CD4-positive, alpha-beta T cell (primary cell): ENCODE results near the gene SERPINB6. TPM values are rescaled to one million over a fixed set of nuclear protein-coding genes. Genes with fewer than 3 reads are reported as not detected.

Experiments used
- ATAC-seq: fragments of 200-7000 bp; cut with Tn5 transposase; one replicate; pipeline ENCODE4 v1.10.0; 2022; ENCODE audit warnings: mild to moderate bottlenecking; ENCODE audit not compliant: poor library complexity
- CTCF ChIA-PET: fragments of 350-600 bp; sonication (Branson Sonifier 250); formaldehyde crosslinking; loops from one replicate; lab custom pipeline; 2021; ENCODE audit warnings: antibody characterized with exemption, inconsistent platforms; lab: Charles Lee
- POLR2A ChIA-PET: fragments of 350-600 bp; sonication (Branson Sonifier 250); formaldehyde crosslinking; loops from one replicate; lab custom pipeline; 2021; ENCODE audit warnings: antibody characterized with exemption, inconsistent platforms; lab: Charles Lee
- DNase-seq, 14 experiments: peaks; one replicate each; pipeline ENCODE4 v3.0.0-alpha.2; 2013 to 2020; ENCODE audit warnings: mixed read lengths in 2 of 14
- H3K27ac ChIP-seq, 2 donors: one replicate each; pipeline versions ENCODE4 v1.5.1 to v1.7.0; 2013; ENCODE audit warnings: low read length in 2 of 2, low read depth in 1 of 2, mild to moderate bottlenecking in 1 of 2
- H3K27me3 ChIP-seq, 2 experiments: 1 replicate in 1 of 2; 2 replicates in 1 of 2; pipeline versions ENCODE4 v1.6.1 to v1.7.0; 2013; ENCODE audit warnings: low read length in 2 of 2, control low read depth in 1 of 2, mild to moderate bottlenecking in 1 of 2, moderate library complexity in 1 of 2; ENCODE audit not compliant: insufficient read depth in 2 of 2, control insufficient read depth in 1 of 2
- H3K36me3 ChIP-seq: one replicate; pipeline ENCODE4 v1.6.1; 2013; ENCODE audit warnings: low read length, control low read depth; ENCODE audit not compliant: insufficient read depth
- H3K4me1 ChIP-seq: one replicate; pipeline ENCODE4 v1.6.1; 2013; ENCODE audit warnings: low read length, control low read depth; ENCODE audit not compliant: insufficient read depth
- H3K4me3 ChIP-seq: one replicate; pipeline ENCODE4 v1.5.1; 2013; ENCODE audit warnings: mild to moderate bottlenecking, low read length, moderate library complexity
- H3K9me3 ChIP-seq, 2 experiments: 1 replicate in 1 of 2; 2 replicates in 1 of 2; pipeline versions ENCODE4 v1.6.1 to v1.7.0; 2013; ENCODE audit warnings: low read length in 2 of 2, mild to moderate bottlenecking in 2 of 2, control low read depth in 1 of 2, moderate library complexity in 1 of 2; ENCODE audit not compliant: control insufficient read depth in 1 of 2, insufficient read depth in 1 of 2
- H3K27ac Mint-ChIP-seq: one replicate; pipeline ENCODE4 v1.8.0; 2020; ENCODE audit warnings: mixed read lengths
- H3K27me3 Mint-ChIP-seq: one replicate; pipeline ENCODE4 v1.8.0; 2021; ENCODE audit warnings: mixed read lengths
- H3K36me3 Mint-ChIP-seq: one replicate; pipeline ENCODE4 v1.8.0; 2021; ENCODE audit warnings: low read depth, mixed read lengths
- H3K4me1 Mint-ChIP-seq: one replicate; pipeline ENCODE4 v1.8.0; 2021; ENCODE audit warnings: low read depth, mixed read lengths
- H3K4me3 Mint-ChIP-seq: one replicate; pipeline ENCODE4 v1.8.0; 2020; ENCODE audit warnings: mild to moderate bottlenecking, mixed read lengths
- H3K9me3 Mint-ChIP-seq: one replicate; pipeline ENCODE4 v1.8.0; 2020; ENCODE audit warnings: mixed read lengths
- intact Hi-C, 2 experiments: fragments of 100-400 bp; cut with DNase I in 1 of 2; cut with micrococcal nuclease in 1 of 2; formaldehyde crosslinking; loops; one replicate each; pipeline versions ENCODE4 v1.15.1 to v1.9.0; 2023 to 2025; cut with DNase I, micrococcal nuclease
- total RNA-seq, 174 experiments: library from RNA in 2 of 174; stranded (reverse) in 2 of 174; gene quantifications; one replicate each; pipeline ENCODE4 v1.2.3 and lab custom pipeline; 2021 to 2026
- TF ChIP-seq, protein P1 (sequence below): fragments of 200-600 bp; IDR thresholded peaks from one replicate; pipeline ENCODE4 v1.8.0; 2022; ENCODE audit warnings: antibody characterized with exemption, mild to moderate bottlenecking

The SERPINB6 gene
- total RNA-seq, 2 experiments from 2014 or later, result 11.0 to 11.9 TPM

- no peaks in the 10 kb centered on the region for H3K9me3 Mint-ChIP-seq
- Histone ChIP-seq H3K27me3 (no peaks in the 10 kb centered on the region), H3K36me3 (no peaks in the 10 kb centered on the region), H3K4me1 (peaks cover 17% of the 10 kb centered on the region), H3K27ac (no peak overlapping the region), H3K9me3 (no peaks in the 10 kb centered on the region), H3K4me3 (no peak overlapping the region)
- no peak for DNase-seq
- peaks cover 20% of the 10 kb centered on the region for H3K27me3 Mint-ChIP-seq
- no peak overlapping the region for H3K27ac Mint-ChIP-seq
- TF ChIP-seq, protein P1, sequence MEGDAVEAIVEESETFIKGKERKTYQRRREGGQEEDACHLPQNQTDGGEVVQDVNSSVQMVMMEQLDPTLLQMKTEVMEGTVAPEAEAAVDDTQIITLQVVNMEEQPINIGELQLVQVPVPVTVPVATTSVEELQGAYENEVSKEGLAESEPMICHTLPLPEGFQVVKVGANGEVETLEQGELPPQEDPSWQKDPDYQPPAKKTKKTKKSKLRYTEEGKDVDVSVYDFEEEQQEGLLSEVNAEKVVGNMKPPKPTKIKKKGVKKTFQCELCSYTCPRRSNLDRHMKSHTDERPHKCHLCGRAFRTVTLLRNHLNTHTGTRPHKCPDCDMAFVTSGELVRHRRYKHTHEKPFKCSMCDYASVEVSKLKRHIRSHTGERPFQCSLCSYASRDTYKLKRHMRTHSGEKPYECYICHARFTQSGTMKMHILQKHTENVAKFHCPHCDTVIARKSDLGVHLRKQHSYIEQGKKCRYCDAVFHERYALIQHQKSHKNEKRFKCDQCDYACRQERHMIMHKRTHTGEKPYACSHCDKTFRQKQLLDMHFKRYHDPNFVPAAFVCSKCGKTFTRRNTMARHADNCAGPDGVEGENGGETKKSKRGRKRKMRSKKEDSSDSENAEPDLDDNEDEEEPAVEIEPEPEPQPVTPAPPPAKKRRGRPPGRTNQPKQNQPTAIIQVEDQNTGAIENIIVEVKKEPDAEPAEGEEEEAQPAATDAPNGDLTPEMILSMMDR, result no peak
- ChIA-PET POLR2A (interaction anchor here (0.8 to 1.0 kb wide), 2 partner anchors 29 to 112 kb away, joined by 3 read pairs; no protein-coding TSS in a partner anchor), CTCF (no interaction called here)
- H3K4me3 Mint-ChIP-seq, result peak overlapping the region; percentile 49
- peaks cover 22% of the 10 kb centered on the region for H3K4me1 Mint-ChIP-seq
- no peak for ATAC-seq
- H3K36me3 Mint-ChIP-seq, result no peaks in the 10 kb centered on the region
- intact Hi-C loops, result no loop called here
These were observed 2.7 kb downstream of the SERPINB6 start for GRCh38 chr6:2968600-2969135.

- no peak overlapping the region for H3K4me3 ChIP-seq
- no peaks in the 10 kb centered on the region for H3K27me3 ChIP-seq
- no peaks in the 10 kb centered on the region for H3K36me3 Mint-ChIP-seq
- no peaks in the 10 kb centered on the region for H3K36me3 ChIP-seq
- peaks cover 17% of the 10 kb centered on the region for H3K4me1 ChIP-seq
- POLR2A ChIA-PET, result interaction anchor here (0.7 kb wide), 1 partner anchor 21 kb away, joined by 3 read pairs; no protein-coding TSS in a partner anchor
- intact Hi-C loops, result no loop called here
- H3K27ac Mint-ChIP-seq, result no peak overlapping the region
- H3K27ac ChIP-seq, result no peak overlapping the region
- H3K4me1 Mint-ChIP-seq, result peaks cover 22% of the 10 kb centered on the region
- ATAC-seq, result no peak
- no peak overlapping the region for H3K4me3 Mint-ChIP-seq
- no peak for DNase-seq
- TF ChIP-seq, protein P1, result no peak
- peaks cover 14% of the 10 kb centered on the region for H3K27me3 Mint-ChIP-seq
- no peaks in the 10 kb centered on the region for H3K9me3 Mint-ChIP-seq
- no peaks in the 10 kb centered on the region for H3K9me3 ChIP-seq
- CTCF ChIA-PET, result no interaction called here
These were observed 3.4 kb downstream of the SERPINB6 start for GRCh38 chr6:2967936-2968335.

DNA sequence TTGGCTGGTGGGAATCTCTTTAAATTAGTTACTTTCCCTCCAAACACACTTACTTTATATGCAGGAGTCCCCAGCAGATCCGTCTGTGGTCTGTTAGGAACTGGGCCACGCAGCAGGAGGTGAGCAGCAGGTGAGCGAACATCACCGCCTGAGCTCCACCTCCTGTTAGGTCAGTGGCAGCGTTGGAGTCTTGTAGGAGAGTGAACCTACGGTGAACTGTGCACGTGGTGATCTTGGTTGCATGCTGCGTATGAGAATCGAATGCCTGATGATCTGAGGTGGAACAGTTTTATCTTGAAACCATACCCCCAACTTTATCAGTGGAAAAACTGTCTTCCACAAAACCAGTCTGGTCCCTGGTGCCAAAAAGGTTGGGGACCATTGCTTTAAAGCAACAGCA lies 5.0 kb downstream of the SERPINB6 start:
- H3K27ac Mint-ChIP-seq, result no peak overlapping the region
- POLR2A ChIA-PET, result interaction anchor here (0.9 kb wide), 2 partner anchors 23 to 191 kb away, joined by 3 read pairs; partner anchors contain the start of gene TUBB2A
- no peaks in the 10 kb centered on the region for H3K9me3 Mint-ChIP-seq
- ATAC-seq, result no peak
- no peak overlapping the region for H3K4me3 Mint-ChIP-seq
- peaks cover 8% of the 10 kb centered on the region for H3K4me1 ChIP-seq
- TF ChIP-seq, protein P1, result no peak
- no peaks in the 10 kb centered on the region for H3K9me3 ChIP-seq
- H3K36me3 Mint-ChIP-seq, result no peaks in the 10 kb centered on the region
- no peaks in the 10 kb centered on the region for H3K36me3 ChIP-seq
- H3K4me3 ChIP-seq, result no peak overlapping the region
- intact Hi-C loops, result no loop called here
- DNase-seq, result no peak
- H3K27me3 Mint-ChIP-seq, result no peaks in the 10 kb centered on the region
- no peak overlapping the region for H3K27ac ChIP-seq
- H3K4me1 Mint-ChIP-seq, result peaks cover 10% of the 10 kb centered on the region
- H3K27me3 ChIP-seq, result no peaks in the 10 kb centered on the region
- CTCF ChIA-PET, result no interaction called here
